Fibroblast of the conjunctiva (primary cell): ENCODE measurements around the gene FHDC1.

ENCODE experiments used
- DNase-seq: peaks from one replicate; pipeline ENCODE4 v3.0.0-alpha.2; 2010; ENCODE audit warnings: low read depth

Gene FHDC1

DNA sequence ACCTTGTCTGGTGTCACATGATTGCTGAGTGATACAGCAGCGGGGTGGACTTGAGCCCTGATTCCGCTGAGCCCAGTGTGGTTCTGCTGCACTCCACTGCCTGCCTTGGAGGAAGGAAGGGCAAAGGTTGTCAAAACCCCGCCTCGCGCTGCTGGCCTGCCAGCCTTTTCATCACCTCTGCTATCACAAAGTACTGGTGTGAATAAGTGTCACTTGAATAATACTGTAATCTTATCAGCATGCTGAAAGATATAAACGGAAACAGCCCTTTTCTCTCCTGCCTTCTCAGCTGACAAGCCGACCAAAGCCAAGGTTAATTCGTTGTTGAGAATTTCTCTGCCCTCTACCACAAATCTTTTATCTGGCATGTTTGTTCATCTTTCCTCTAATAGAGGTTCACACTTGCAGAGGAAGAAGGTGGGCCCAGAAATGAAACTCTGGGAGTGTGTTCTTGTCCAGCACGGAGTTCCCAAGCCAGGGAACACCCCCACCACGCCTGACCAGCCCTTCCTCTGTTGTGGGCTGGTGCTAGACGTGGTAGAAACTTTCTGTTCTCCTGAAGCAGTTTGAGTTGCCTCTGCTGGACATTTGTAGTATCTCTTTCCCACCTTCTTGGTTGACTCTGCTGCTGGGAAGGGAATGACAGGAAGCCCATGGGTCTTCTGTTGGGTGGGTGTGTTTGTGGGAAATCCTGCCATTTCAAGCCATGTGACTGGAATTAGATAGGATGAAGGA, 21.5 kb downstream of the FHDC1 start:
- no peak for DNase-seq

DNA sequence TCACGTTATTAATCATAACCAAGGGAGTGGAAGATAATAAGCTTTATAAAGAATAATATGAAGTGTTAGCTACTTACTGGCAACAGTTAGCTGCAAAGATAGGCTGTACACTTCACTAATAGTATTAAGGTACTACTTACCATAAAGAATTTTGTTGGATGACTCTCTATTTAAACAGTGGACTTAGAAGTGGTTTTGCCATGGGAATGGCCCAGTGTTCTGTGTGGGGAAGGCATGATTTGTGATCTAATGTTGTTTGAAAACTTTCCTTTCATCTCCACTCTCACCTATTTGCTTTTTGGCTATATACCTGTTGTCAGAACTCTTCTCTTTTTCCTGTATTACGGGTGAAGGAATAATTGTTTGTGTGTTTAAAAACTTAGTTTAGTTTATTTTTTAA, 23.0 kb downstream of the FHDC1 start:
- DNase-seq: no peak

- no peak for DNase-seq
These were observed 24.0 kb downstream of the FHDC1 start for GRCh38 chr4:152960082-152960481.

DNA sequence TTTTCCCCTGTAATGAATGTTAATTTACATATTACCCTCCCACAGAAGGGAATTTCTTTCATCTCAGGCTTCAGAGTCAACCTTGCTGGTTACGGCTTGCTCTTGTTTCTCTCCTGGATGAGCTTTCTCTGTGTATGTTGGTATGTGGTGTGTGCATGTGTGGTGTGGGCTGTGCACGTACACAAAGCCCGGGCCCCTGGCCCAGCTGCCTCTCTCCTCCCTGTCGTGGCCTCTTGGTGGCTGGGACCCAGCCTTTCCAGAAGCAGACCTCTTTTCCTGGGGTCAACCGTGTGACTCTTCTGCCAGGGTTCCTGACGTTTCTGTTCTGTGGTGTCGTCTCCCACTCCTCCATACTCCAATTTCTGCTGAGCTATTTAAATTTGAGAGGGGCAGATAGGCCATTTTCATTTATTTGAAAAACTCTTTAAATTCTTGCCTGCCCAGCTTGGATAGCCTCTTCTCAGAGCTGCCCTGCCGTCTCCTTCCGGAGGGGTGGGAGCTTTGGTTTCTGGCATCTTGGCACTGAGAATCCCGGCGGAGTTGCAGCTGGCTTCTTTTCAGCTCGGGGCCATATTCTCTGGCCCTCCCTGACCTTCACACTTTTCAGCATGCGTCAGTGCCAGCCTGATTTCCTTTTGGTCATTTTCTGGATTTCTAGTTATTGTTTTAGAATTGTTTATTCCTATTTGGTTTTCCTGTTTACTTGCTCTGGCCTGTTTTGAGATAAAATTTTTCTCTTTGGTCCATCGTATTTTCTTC, 25.1 kb downstream of the FHDC1 start:
- DNase-seq: no peak

- DNase-seq: no peak
These were observed 25.6 kb downstream of the FHDC1 start for GRCh38 chr4:152961773-152962115.

GRCh38 chr4:152962150-152962549, 26.0 kb downstream of the FHDC1 start:
- no peak for DNase-seq

DNA sequence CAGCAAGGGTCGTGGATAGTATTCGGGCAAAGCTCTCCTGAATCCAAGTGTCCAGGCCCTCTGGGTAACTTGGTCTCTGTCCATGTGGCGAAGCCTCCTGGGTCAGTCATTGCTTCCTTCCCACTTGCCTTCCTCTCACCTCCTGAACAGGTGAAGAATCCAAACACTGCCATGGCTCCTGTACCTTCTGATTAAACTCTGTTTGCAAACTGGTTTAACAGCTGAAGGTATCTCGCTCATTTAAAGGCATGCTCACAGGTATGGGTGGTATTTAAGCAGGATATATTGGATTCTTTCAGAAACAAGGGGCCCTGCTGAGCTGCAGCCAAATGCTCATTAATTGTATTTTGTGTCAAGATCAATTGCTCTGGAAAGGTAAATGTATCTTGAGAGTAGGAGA, 28.2 kb downstream of the FHDC1 start:
- no peak for DNase-seq

- no peak for DNase-seq
These were observed 29.5 kb downstream of the FHDC1 start for GRCh38 chr4:152965611-152966010.

DNA sequence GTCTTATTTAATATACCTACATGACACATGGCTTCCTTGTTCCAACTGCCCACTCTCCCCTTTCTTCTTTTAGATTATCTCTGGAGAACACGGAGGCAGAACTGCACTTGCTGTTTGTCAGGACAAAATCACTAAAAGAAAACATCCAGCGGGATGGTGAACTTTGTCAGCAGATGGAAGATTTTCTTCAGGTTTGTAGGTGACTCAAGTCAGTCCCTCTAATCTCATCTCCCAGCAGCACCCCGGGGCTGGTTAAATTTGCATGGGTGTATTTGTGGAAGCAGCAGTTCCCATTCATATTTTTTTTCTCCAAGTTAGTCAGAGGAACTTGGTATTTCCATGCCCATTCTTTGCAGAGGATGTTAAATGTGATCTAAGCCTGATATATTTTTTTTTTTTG, 31.8 kb downstream of the FHDC1 start:
- DNase-seq: no peak

GRCh38 chr4:152968806-152969394, 32.8 kb downstream of the FHDC1 start:
- DNase-seq: no peak

DNA sequence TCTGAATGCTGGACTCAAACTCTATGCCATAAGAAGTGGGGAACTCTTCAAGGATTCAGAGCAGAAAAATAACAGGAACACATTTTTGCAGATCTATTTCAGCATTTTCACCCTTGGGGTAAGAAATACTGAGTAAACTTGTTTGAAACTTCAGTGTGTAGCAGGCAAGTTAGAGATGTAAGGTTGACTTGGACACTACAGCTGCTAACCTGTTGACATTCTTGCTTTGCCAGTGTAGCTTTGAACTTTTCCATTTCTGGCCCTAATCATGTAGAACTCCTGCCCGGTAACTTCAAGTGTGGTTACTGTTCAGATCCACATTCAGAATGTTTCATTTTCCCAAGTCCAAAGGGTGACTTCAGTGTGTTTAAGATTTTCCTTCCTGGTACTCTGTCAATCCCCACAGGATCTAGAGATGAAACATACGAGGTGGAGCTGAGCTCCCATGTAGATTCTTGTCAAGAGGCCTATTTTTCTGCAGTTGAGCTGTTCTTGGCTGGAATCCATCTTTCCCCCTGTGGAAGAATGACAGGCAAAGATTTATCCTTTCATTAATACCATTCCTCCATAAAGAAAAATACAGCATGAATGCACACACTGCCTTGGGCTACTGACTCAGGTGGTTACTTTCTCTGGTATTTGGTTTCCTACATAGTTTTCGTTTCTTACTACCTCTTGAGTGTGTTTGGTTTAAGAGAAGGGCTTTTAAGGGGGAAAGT, 34.1 kb downstream of the FHDC1 start:
- peak; percentile 23 for DNase-seq

DNA sequence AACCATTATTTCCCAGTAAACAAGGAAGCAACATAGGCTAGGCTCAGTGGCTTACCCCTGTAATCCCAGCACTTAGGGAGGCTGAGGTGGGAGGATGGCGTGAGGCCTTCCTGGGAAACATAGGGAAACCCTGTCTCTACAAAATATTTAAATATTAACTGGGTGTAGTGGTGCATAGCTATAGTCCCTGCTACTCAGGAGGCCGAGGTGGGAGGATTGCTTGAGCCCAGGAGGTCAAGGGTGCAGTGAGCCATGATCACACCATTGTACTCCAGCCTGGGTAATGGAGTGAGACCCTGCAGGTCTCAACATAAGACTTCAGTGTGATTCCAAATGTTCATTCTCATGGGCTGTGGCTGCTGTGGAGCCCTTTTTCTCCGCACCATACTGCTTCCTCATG, 34.9 kb downstream of the FHDC1 start:
- DNase-seq: no peak

- DNase-seq: peak; percentile 48
These were observed 36.9 kb downstream of the FHDC1 start for GRCh38 chr4:152972821-152973628.

DNA sequence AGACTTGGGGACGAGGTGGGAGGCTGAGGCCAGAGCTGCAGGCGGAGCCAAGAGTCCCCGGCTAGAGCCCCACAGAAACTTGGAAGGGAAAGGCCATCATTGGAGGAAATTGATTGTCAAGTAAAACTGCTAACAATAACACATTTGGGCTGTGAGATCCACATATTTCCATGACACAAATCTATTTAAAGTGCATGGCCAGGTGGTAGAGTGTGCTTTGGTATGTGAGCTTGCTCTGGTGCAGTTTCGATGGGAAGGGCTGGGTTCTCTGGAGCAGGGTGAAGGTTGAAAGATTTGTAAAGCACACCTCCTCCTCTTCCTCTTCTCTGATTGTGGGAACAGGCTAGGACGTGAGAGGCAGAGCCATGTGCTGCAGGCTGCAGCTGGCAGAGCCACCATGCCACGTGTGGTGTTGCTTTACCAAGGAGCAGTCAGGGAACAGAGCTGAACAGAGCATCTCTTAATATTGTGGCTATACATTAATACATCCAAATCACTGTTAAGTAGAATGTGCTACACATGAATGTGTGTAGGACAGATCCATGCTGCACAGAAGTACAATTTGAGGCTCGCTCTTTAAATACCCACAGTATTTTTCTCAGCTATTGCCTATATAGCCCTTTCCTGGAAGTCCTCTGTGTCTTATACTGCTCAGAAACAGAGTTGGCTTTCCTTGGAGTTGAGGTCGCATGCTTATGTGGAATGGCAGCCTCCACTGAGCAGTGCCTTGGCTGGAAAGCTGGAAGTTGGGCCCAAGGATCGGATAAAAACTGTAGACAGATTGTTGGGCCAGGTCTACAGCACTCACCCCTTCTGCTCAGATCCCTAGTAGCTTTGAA, 37.7 kb downstream of the FHDC1 start:
- no peak for DNase-seq

GRCh38 chr4:152974468-152975379, 38.6 kb downstream of the FHDC1 start:
- no peak for DNase-seq

DNA sequence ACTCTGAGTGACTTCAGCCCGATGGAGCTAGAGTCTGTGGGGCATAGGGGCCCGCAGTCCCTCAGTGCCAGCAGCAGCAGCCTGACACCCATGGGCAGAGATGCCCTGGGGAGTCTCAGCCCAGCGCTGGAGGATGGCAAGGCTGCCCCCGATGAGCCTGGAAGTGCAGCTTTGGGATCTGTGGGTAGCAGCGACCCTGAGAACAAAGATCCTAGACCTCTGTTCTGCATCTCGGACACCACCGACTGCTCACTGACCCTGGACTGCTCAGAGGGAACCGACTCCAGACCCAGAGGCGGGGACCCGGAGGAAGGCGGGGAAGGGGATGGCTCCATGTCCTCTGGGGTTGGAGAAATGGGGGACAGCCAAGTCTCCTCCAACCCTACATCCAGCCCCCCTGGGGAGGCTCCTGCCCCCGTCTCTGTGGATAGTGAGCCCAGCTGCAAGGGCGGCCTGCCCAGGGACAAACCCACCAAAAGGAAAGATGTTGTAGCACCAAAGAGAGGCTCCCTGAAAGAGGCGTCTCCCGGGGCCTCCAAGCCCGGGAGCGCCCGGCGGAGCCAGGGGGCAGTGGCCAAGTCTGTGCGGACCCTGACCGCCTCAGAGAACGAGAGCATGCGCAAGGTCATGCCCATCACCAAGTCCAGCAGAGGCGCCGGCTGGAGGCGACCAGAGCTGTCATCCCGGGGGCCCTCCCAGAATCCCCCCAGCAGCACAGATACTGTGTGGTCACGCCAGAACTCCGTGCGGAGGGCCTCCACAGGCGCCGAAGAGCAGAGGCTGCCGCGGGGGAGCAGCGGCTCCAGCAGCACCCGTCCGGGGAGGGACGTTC, 39.5 kb downstream of the FHDC1 start:
- DNase-seq: no peak

GRCh38 chr4:152976212-152976761, 40.2 kb downstream of the FHDC1 start:
- DNase-seq: no peak

DNA sequence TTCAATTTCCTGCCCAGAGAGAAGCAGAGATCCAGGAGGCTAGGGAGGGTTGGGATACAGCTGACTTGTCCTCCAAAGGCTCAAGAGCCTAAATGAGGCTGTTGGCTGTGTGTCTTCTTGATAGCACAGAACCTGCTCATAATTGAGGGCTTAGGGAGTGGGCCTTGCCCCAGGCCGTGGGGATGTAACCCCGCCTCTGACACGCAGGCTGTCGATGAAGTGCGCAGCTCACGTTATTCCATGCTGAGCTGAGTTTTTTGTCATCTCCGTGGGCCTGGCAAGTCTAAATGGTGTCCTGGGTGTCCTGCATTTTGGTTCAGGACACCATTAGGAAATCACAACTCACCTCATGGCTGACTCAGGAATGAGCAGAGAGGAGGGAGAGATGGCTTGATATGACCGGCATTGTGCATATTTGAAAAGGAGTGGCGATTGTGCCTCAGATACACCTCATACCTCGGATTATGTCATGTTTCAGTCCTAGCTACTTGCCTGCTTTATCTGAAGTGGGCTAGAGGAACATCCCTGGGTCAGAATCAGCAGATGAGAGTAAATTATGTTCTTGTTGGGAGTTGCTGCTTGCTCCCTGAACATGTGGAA, 43.7 kb downstream of the FHDC1 start:
- DNase-seq: no peak
